ENCODE measurements around the gene SLC17A5. TPM values are rescaled to one million over a fixed set of nuclear protein-coding genes. Genes with fewer than 3 reads are reported as not detected.
A peak's percentile ranks its signal among the peaks of the same experiment; 100 is the strongest.

Gene SLC17A5
- total and polyA plus RNA-seq, 4 donors = 9.1 to 19.3 (median 11.3) TPM

DNA sequence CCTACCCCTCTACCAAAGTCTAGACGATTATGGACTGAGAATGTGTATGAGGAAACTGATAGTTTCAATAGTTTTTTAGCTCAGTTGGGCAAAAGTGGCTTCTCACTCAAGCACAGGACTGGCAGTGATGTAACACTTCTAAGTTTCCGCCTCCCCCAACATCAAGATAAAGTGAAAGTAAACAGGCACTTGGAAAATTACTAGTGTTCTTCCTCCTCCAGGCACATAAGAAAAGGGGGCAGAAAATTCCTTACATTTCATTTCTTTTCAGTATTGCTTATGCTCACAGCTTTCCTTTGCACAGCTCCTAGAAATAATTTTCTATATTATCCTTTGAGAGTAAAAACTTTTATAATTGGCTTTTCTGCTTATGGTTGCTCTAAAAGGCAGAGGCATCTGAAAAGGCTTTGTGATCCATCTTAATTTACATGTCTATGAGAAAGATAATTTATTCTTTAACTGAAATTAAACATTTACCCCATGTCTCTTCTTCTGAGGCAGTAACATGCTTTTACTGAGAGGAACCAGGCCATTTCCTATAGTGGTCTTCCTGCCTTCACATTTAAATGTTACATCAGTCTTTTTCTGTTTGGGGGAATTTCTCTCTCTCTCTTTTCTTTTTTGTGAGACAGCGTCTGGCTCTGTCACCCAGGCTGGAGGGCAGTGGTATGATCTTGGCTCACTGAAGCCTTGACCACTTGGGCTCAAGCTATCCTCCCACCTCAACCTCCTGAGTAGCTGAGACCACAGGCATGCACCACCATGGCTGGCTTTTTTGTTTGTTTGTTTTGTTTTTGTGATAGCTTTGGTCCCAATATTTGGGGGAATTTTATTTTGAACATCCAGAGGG is 68.0 kb downstream of the SLC17A5 start (continued):
- TF ChIP-seq, protein P1, sequence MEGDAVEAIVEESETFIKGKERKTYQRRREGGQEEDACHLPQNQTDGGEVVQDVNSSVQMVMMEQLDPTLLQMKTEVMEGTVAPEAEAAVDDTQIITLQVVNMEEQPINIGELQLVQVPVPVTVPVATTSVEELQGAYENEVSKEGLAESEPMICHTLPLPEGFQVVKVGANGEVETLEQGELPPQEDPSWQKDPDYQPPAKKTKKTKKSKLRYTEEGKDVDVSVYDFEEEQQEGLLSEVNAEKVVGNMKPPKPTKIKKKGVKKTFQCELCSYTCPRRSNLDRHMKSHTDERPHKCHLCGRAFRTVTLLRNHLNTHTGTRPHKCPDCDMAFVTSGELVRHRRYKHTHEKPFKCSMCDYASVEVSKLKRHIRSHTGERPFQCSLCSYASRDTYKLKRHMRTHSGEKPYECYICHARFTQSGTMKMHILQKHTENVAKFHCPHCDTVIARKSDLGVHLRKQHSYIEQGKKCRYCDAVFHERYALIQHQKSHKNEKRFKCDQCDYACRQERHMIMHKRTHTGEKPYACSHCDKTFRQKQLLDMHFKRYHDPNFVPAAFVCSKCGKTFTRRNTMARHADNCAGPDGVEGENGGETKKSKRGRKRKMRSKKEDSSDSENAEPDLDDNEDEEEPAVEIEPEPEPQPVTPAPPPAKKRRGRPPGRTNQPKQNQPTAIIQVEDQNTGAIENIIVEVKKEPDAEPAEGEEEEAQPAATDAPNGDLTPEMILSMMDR (IDR thresholded peaks at IDR 0.05; ENCODE audit: low read depth, low read length, missing input control) = no peak
- TF ChIP-seq FOXA1 (IDR thresholded peaks at IDR 0.05) (peak; percentile 62), RAD21 (IDR thresholded peaks at IDR 0.05) (peak; percentile 37 to 48), JUND (IDR thresholded peaks at IDR 0.05) (peak; percentile 50 to 70)

- Histone ChIP-seq H3K27me3 (ENCODE audit: control insufficient read depth in 4 of 4, insufficient read depth in 4 of 4, low read length in 3 of 4) (no peaks in the 10 kb centered on the region), H3K27ac (ENCODE audit: low read depth in 1 of 2, low read length in 2 of 2) (peak overlapping the region in 1 of 2 donors; percentile 75), H3K4me3 (ENCODE audit: low read depth in 1 of 3, low read length in 3 of 3) (no peak overlapping the region), H3K36me3 (ENCODE audit: control insufficient read depth in 4 of 4, insufficient read depth in 3 of 4, low read depth in 1 of 4, low read length in 3 of 4) (no peaks in the 10 kb centered on the region), H3K9ac (ENCODE audit: low read depth in 1 of 2, low read length in 2 of 2) (no peak overlapping the region), H3K9me3 (ENCODE audit: control insufficient read depth in 4 of 4, low read length in 3 of 4) (no peaks in the 10 kb centered on the region), H3K4me1 (ENCODE audit: control insufficient read depth in 4 of 4, insufficient read depth in 4 of 4, low read length in 3 of 4) (peaks cover 8 to 34% (median 29%) of the 10 kb centered on the region in 4 donors)
- DNase-seq (ENCODE audit: low spot score) = no peak
- WGBS = 55% methylated on average over 2 of the region's 2 CpGs
- no peak for TF ChIP-seq HNF4G (IDR thresholded peaks at IDR 0.05)
- no peak for TF ChIP-seq HNF4A (conservative IDR thresholded peaks at IDR 0.05)
- TF ChIP-seq EGR1 (IDR thresholded peaks at IDR 0.05; ENCODE audit: low read depth in 2 of 2) = no peak
- TF ChIP-seq REST (IDR thresholded peaks at IDR 0.05) = no peak
- TF ChIP-seq TAF1 (conservative IDR thresholded peaks at IDR 0.05) = no peak
- TF ChIP-seq, protein P2, sequence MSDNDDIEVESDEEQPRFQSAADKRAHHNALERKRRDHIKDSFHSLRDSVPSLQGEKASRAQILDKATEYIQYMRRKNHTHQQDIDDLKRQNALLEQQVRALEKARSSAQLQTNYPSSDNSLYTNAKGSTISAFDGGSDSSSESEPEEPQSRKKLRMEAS (IDR thresholded peaks at IDR 0.05) = no peak
- TF ChIP-seq, protein P1 (IDR thresholded peaks at IDR 0.05; ENCODE audit: low read depth, low read length, missing input control) = no peak
- TF ChIP-seq RAD21 (IDR thresholded peaks at IDR 0.05) = no peak
- no peak for TF ChIP-seq YY1 (IDR thresholded peaks at IDR 0.05)
- no peak for TF ChIP-seq SP1 (IDR thresholded peaks at IDR 0.05)
- TF ChIP-seq JUND (IDR thresholded peaks at IDR 0.05) = no peak
- no peak for TF ChIP-seq ATF3 (IDR thresholded peaks at IDR 0.05)
- TF ChIP-seq FOXA2 (IDR thresholded peaks at IDR 0.05) = no peak
- TF ChIP-seq RXRA (IDR thresholded peaks at IDR 0.05) = no peak
- no peak for TF ChIP-seq GABPA (IDR thresholded peaks at IDR 0.05 in 1 of 2, conservative IDR thresholded peaks at IDR 0.05 in 1 of 2)
Observed at GRCh38 chr6:73581293-73581692, 72.5 kb downstream of the SLC17A5 start.
